Right cardiac atrium (tissue), 5 donors: ENCODE measurements around the gene SP1. TPM values are rescaled to one million over a fixed set of nuclear protein-coding genes. Genes with fewer than 3 reads are reported as not detected.
"Not testable (repeated sequence)": the region's sequence is repeated elsewhere in the genome, so short reads cannot be mapped to it uniquely, and the experiment has no call there.

Experiments
- ATAC-seq, 2 donors: fragments of 200-7000 bp; cut with Tn5 transposase; one replicate each; pipeline versions ENCODE4 v1.8.0 to v1.9.1; 2020; ENCODE audit warnings: moderate library complexity in 2 of 2, mild to moderate bottlenecking in 1 of 2
- DNase-seq, 3 donors: peaks; one replicate each; pipeline ENCODE4 v3.0.0-alpha.2; 2020
- H3K27ac ChIP-seq: one replicate; pipeline ENCODE4 v1.5.1; 2013; ENCODE audit warnings: mild to moderate bottlenecking, low read length, control low read depth, moderate library complexity
- H3K27me3 ChIP-seq: one replicate; pipeline ENCODE4 v1.6.1; 2013; ENCODE audit not compliant: control insufficient read depth, insufficient read depth
- H3K4me1 ChIP-seq: one replicate; pipeline ENCODE4 v1.6.1; 2013; ENCODE audit warnings: low read length; ENCODE audit not compliant: control insufficient read depth, insufficient read depth
- H3K4me3 ChIP-seq: one replicate; pipeline ENCODE4 v1.5.1; 2013; ENCODE audit warnings: low read length, control low read depth
- H3K9me3 ChIP-seq: one replicate; pipeline ENCODE4 v1.6.1; 2013; ENCODE audit warnings: low read length; ENCODE audit not compliant: control insufficient read depth
- WGBS: extraction: QIAGEN DNeasy Blood & Tissue Kit; methylation state at CpG from one replicate; pipeline ENCODE4 v1.1.7; 2013; 5-methylcytosine and 5-hydroxymethylcytosine counted together
- intact Hi-C, 4 donors: fragments of 100-400 bp; cut with DNase I; formaldehyde crosslinking; loops; one replicate each; pipeline versions ENCODE4 v1.11.0 to v1.14.0; 2022 to 2023
- polyA plus RNA-seq: library from polyadenylated mRNA; stranded (reverse); fragments of 200-250 nt; gene quantifications from one replicate; pipeline ENCODE4 v1.2.3, GENCODE V29; 2013
- total RNA-seq, 4 donors: library from RNA; stranded (reverse); fragmentation: NEBNext Ultra II Directional; extraction: Animal tissue kit (Norgen Biotek cat#: 25700); gene quantifications; one replicate each; pipeline ENCODE4 v1.2.1, GENCODE V29; 2021
- donor health status: healthy with polysubstance abuse.
- donor health status: DM: no; HTN: yes; CAD: no.
- donor health status: DM: no; HTN: no; CAD: no.
- donor health status: DM: no; HTN: yes; CAD: no; lungs with severe emphysema.
- donor health status: DM: yes; HTN: yes; CAD: no.

The SP1 gene
- total and polyA plus RNA-seq, 5 donors, result 8.3 to 39.9 (median 31.7) TPM

- no peak for ATAC-seq
Observed at GRCh38 chr12:53428741-53429140, 48.8 kb downstream of the SP1 start.

GRCh38 chr12:53430116-53430515, 50.1 kb downstream of the SP1 start:
- no peaks in the 10 kb centered on the region for H3K4me1 ChIP-seq

More at GRCh38 chr12:53428741-53429140, 48.8 kb downstream of the SP1 start:
- Histone ChIP-seq H3K4me3 (no peak overlapping the region), H3K4me1 (no peaks in the 10 kb centered on the region), H3K9me3 (peaks cover 2% of the 10 kb centered on the region), H3K27me3 (no peaks in the 10 kb centered on the region), H3K27ac (no peak overlapping the region)
- no peak for DNase-seq
- 88% methylated on average over 7 of the region's 7 CpGs for WGBS
- intact Hi-C loops, result no loop called here

DNA sequence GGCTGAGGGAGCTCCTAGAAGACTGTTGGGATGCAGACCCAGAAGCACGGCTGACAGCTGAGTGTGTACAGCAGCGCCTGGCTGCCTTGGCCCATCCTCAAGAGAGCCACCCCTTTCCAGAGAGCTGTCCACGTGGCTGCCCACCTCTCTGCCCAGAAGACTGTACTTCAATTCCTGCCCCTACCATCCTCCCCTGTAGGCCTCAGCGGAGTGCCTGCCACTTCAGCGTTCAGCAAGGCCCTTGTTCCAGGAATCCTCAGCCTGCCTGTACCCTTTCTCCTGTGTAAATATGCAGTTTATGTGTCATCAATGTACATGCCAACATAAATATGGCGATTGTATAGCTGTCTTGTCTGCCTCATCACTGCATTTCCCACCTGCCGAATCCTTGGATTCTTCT, 51.2 kb downstream of the SP1 start:
- intact Hi-C loops, result no loop called here
- H3K27ac ChIP-seq, result no peak overlapping the region
- DNase-seq (no peak), ATAC-seq (no peak)
- peaks cover 2% of the 10 kb centered on the region for H3K9me3 ChIP-seq
- H3K4me1 ChIP-seq, result no peaks in the 10 kb centered on the region
- 78% methylated on average over 7 of the region's 7 CpGs for WGBS
- H3K4me3 ChIP-seq, result no peak overlapping the region
- H3K27me3 ChIP-seq, result no peaks in the 10 kb centered on the region

More at GRCh38 chr12:53430116-53430515, 50.1 kb downstream of the SP1 start:
- intact Hi-C loops, result no loop called here
- no peak for ATAC-seq
- Histone ChIP-seq H3K4me3 (no peak overlapping the region), H3K27ac (no peak overlapping the region), H3K27me3 (no peaks in the 10 kb centered on the region), H3K9me3 (peaks cover 2% of the 10 kb centered on the region)
- WGBS, result 79% methylated on average over 5 of the region's 5 CpGs
- no peak for DNase-seq

GRCh38 chr12:53435326-53435725, 55.4 kb downstream of the SP1 start:
- H3K4me3 ChIP-seq, H3K9me3 ChIP-seq, intact Hi-C loops, ATAC-seq, H3K27me3 ChIP-seq, H3K27ac ChIP-seq, H3K4me1 ChIP-seq, DNase-seq: not testable (repeated sequence)
- 94% methylated on average over 9 of the region's 9 CpGs for WGBS

DNA sequence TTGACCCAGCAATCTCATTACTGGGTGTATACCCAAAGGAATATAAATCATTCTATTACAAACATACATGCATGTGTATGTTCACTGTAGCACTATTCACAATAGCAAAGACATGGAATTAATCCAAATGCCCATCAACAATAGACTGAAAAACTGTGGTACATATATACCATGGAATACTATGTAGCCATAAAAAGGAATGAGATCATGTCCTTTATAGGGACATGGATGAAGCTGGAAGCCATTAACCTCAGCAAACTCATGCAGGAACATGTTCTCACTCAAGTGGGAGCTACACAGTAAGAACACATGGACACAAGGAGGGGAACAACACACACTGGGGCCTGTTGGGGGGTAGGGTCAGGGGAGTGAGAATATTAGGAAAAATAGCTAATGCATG, 59.6 kb downstream of the SP1 start:
- intact Hi-C loops, H3K27ac ChIP-seq, H3K9me3 ChIP-seq, H3K4me1 ChIP-seq, H3K4me3 ChIP-seq, H3K27me3 ChIP-seq, ATAC-seq, DNase-seq: not testable (repeated sequence)

- peak within 1 kb of the TSS; percentile 97 for H3K4me3 ChIP-seq
- peak within 1 kb of the TSS; percentile 96 for H3K27ac ChIP-seq
- DNase-seq (peak; percentile 98 to 100 (median 99)), ATAC-seq (peak; percentile 99)
- WGBS, result under 1% methylated on average over 31 of the region's 31 CpGs
- intact Hi-C loops, result no loop called here
- H3K9me3 ChIP-seq, result no peaks in the 10 kb centered on the region
- H3K27me3 ChIP-seq, result no peaks in the 10 kb centered on the region
- peaks cover 4% of the 10 kb centered on the region for H3K4me1 ChIP-seq
Observed at GRCh38 chr12:53441040-53441833, 61.3 kb downstream of the SP1 start, which contains the start of gene PRR13. TSS of gene PRR13 (plus strand) at chr12:53441734. CDS start at chr12:53442715, 981 bp downstream.

DNA sequence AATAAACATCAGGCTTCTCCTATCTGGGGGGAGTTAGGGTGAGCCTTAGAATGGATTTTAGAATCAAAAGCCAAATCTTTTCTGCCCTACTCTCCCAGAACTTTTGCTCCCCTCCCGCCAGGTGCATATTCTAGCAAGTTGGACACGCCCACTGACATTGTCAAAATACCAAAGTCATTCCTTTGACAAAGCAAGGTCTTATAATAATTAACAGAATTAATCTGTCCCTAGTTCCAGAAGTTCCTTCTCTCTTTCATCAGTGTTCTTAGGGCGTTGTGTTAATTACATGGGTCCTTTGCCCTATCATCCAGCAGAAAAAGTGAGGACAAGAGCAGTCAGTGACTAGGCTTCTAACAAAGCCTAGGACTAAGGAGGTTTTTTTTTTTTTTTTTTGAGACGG, 64.0 kb downstream of the SP1 start:
- WGBS, result 95% methylated on average over 4 of the region's 4 CpGs
- intact Hi-C loops, result no loop called here
- no peak overlapping the region for H3K27ac ChIP-seq
- no peak for DNase-seq
- no peak overlapping the region for H3K4me3 ChIP-seq
- ATAC-seq, result no peak
- H3K9me3 ChIP-seq, result no peaks in the 10 kb centered on the region
- no peaks in the 10 kb centered on the region for H3K27me3 ChIP-seq
- peaks cover 4% of the 10 kb centered on the region for H3K4me1 ChIP-seq

DNA sequence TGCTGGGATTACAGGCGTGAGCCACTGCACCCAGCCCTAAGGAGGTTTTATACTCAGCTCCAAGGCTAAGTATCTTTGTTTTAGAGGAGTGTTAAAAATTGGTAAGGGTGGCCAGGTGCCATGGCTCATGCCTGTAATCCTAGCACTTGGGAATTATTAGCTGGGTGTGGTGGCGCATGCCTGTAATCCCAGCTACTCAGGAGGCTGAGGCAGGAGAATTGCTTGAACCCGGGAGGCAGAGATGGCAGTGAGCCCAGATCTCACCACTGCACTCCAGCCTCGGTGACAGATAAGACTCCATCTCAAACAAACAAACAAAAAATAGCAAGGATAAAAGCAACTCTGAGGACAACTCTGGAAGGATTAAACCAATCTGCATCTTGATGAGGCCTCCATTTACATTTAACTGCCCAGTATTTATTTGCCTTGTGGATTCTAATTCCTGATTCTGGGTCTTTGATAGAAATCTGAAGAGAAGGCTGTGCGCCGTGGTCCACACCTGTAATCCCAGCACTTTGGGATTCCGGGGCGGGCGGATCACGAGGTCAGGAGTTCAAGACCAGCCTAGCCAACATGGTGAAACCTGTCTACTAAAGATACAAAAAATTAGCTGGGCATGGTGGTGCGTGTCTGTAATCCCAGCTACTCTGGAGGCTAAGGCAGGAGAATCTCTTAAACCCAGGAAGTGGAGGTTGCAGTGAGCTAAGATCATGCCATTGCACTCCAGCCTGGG, 64.8 kb downstream of the SP1 start:
- H3K27me3 ChIP-seq, H3K4me1 ChIP-seq, H3K4me3 ChIP-seq, H3K27ac ChIP-seq, ATAC-seq, DNase-seq, H3K9me3 ChIP-seq, intact Hi-C loops: not testable (repeated sequence)
- WGBS, result 87% methylated on average over 11 of the region's 11 CpGs

DNA sequence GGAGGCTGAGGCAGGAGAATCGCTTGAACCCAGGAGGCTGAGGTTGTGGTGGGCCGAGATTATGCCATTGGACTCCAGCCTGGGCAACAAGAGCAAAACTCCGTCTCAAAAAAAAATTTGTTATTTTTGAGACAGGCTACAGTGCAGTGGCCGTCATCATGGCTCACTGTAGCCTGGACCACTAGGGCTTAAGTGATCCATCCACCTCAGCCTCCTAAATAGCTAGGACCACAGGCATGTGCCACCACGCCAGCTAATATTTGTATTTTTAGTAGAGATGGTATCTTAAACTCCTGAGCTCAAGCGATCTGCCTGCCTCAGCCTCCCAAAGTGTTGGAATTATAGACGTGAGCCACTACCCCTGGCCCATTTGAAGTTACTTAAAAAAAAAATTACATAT, 71.0 kb downstream of the SP1 start:
- intact Hi-C loops, result loop anchor here in 1 of 4 donors (10.0 kb wide), 1 partner anchor 54 kb away; the partner anchor contains the start of genes NPFF and TARBP2
- no peak overlapping the region for H3K4me3 ChIP-seq
- DNase-seq, result no peak

GRCh38 chr12:53451661-53452158, 71.7 kb downstream of the SP1 start, which contains the start of gene PCBP2:
TSS of gene PCBP2 (plus strand) at chr12:53452102. CDS start at chr12:53454801, 2,699 bp downstream.
- H3K4me1 ChIP-seq, result peaks cover 2% of the 10 kb centered on the region
- ATAC-seq (peak; percentile 97 to 98), DNase-seq (peak; percentile 98 to 99 (median 99))
- no peaks in the 10 kb centered on the region for H3K9me3 ChIP-seq
- intact Hi-C loops, result loop anchor here in 1 of 4 donors (10.0 kb wide), 1 partner anchor 53 kb away; the partner anchor contains the start of genes NPFF and TARBP2
- H3K27ac ChIP-seq, result peak within 1 kb of the TSS; percentile 99
- WGBS, result under 1% methylated on average over 32 of the region's 32 CpGs
- H3K4me3 ChIP-seq, result peak within 1 kb of the TSS; percentile 75
- no peaks in the 10 kb centered on the region for H3K27me3 ChIP-seq

More for the DNA sequence above, 71.0 kb downstream of the SP1 start:
- Histone ChIP-seq H3K27me3 (no peaks in the 10 kb centered on the region), H3K4me1 (peaks cover 2% of the 10 kb centered on the region), H3K27ac (no peak overlapping the region), H3K9me3 (no peaks in the 10 kb centered on the region)
- 91% methylated on average over 7 of the region's 7 CpGs for WGBS
- ATAC-seq, result no peak
